HepG2 (cell line): Measurements from ENCODE around the gene LRRC4. TPM values are rescaled to one million over a fixed set of nuclear protein-coding genes. Genes with fewer than 3 reads are reported as not detected.

Source experiments
- ATAC-seq: fragments of 200-7000 bp; cut with Tn5 transposase; 3 replicates; pipeline ENCODE4 v1.9.1; 2020; ENCODE audit warnings: mild to moderate bottlenecking, moderate library complexity
- BruUV-seq: library from RNA; stranded (reverse); fragments of 400-500 nt; replicated peaks from 2 replicates; lab custom pipeline; 2021; lab: Mats Ljungman, UMichigan
- CTCF ChIA-PET: fragments of 300-600 bp; formaldehyde crosslinking; extraction: SDS; loops from one replicate; lab custom pipeline; 2021; ENCODE audit warnings: low total read pairs, inconsistent platforms, low intra/inter-chr PET ratio; lab: Yijun Ruan, JAX
- POLR2A ChIA-PET: fragments of 350-600 bp; sonication (Branson Sonifier 250); formaldehyde crosslinking; loops from one replicate; lab custom pipeline; 2020; ENCODE audit warnings: antibody characterized with exemption, inconsistent platforms; lab: Yijun Ruan, JAX
- DNase-seq: peaks from one replicate; pipeline ENCODE4 v3.0.0-alpha.2; 2015; ENCODE audit warnings: low spot score
- FAIRE-seq: peaks from 3 replicates; lab custom pipeline; 2011; peaks lifted over from hg19 to GRCh38; lab: Jason Lieb, UNC
- H2AFZ ChIP-seq: one replicate; pipeline ENCODE4 v1.6.1; 2011; ENCODE audit warnings: low read length, inconsistent platforms
- H3K27ac ChIP-seq: fragments of 300-600 bp; 3 replicates; pipeline ENCODE4 v1.8.0; 2011; ENCODE audit warnings: mixed run types, mild to moderate bottlenecking, mixed read lengths, low read length, inconsistent platforms; ENCODE audit not compliant: insufficient read depth; ENCODE audit errors: extremely low read length
- H3K27me3 ChIP-seq, 2 experiments: fragments of 200-600 bp in 1 of 2; 2 replicates in 1 of 2; 3 replicates in 1 of 2; pipeline versions ENCODE4 v1.6.0 to v1.8.0; 2011; ENCODE audit warnings: low read length in 2 of 2, mild to moderate bottlenecking in 2 of 2, moderate library complexity in 2 of 2, inconsistent platforms in 1 of 2; ENCODE audit not compliant: insufficient read depth in 2 of 2, control insufficient read depth in 1 of 2
- H3K36me3 ChIP-seq, 2 experiments: fragments of 200-600 bp in 1 of 2; replicated peaks in 1 of 2; 2 replicates in 1 of 2; 3 replicates in 1 of 2; pipeline versions ENCODE4 v1.5.1 to v1.8.0; 2011; ENCODE audit warnings: low read length in 2 of 2, inconsistent platforms in 1 of 2; ENCODE audit not compliant: insufficient read depth in 2 of 2, control insufficient read depth in 1 of 2
- H3K4me1 ChIP-seq: 2 replicates; pipeline ENCODE4 v1.5.1; 2012; ENCODE audit warnings: low read length, inconsistent platforms; ENCODE audit not compliant: insufficient read depth
- H3K4me2 ChIP-seq: 2 replicates; pipeline ENCODE4 v1.6.0; 2011; ENCODE audit warnings: low read depth, low read length, inconsistent platforms
- H3K4me3 ChIP-seq, 3 experiments: fragments of 200-600 bp in 1 of 3; sonication (generic), shearing (Covaris generic) in 1 of 3; replicated peaks in 1 of 3; 2 replicates each; pipeline ENCODE4 v1.5.1; 2011 to 2016; ENCODE audit warnings: low read length in 3 of 3, inconsistent platforms in 2 of 3, low read depth in 2 of 3, mild to moderate bottlenecking in 2 of 3, control low read depth in 1 of 3, mixed read lengths in 1 of 3; ENCODE audit not compliant: insufficient read depth in 1 of 3
- H3K79me2 ChIP-seq: one replicate; pipeline ENCODE4 v1.6.1; 2011; ENCODE audit warnings: low read length, inconsistent platforms; ENCODE audit not compliant: insufficient read depth
- H3K9ac ChIP-seq: 2 replicates; pipeline ENCODE4 v1.6.0; 2011; ENCODE audit warnings: mild to moderate bottlenecking, low read depth, low read length, inconsistent platforms; ENCODE audit not compliant: insufficient read depth
- H3K9me3 ChIP-seq: 2 replicates; pipeline ENCODE4 v1.5.1; 2012; ENCODE audit warnings: mild to moderate bottlenecking, low read length
- H4K20me1 ChIP-seq: 2 replicates; pipeline ENCODE4 v1.6.0; 2011; ENCODE audit warnings: inconsistent platforms, mild to moderate bottlenecking, low read length, moderate library complexity; ENCODE audit not compliant: insufficient read depth
- CCDC6 ChIP-seq: sonication (generic); formaldehyde crosslinking; IDR thresholded peaks from 2 replicates; pipeline ENCODE4 v1.8.1; 2022; ENCODE audit warnings: mild to moderate bottlenecking, missing genetic modification reagents, moderate library complexity
- KAT2B ChIP-seq: fragments of 150-350 bp; IDR thresholded peaks from 2 replicates; pipeline ENCODE4 v1.6.1; 2014; ENCODE audit warnings: low read depth, low read length, borderline replicate concordance
- MED1 ChIP-seq: sonication (generic); formaldehyde crosslinking; IDR thresholded peaks from 2 replicates; pipeline ENCODE4 v1.4.0; 2020; ENCODE audit warnings: missing genetic modification reagents
- PBX2 ChIP-seq: IDR thresholded peaks from 2 replicates; pipeline ENCODE4 v1.6.1; 2016; ENCODE audit warnings: control low read depth
- POGK ChIP-seq: sonication (generic); formaldehyde crosslinking; conservative IDR thresholded peaks from 2 replicates; pipeline ENCODE4 v1.8.0; 2022; ENCODE audit warnings: mild to moderate bottlenecking, moderate library complexity, missing genetic modification reagents
- REL ChIP-seq: sonication (generic); formaldehyde crosslinking; conservative IDR thresholded peaks from 2 replicates; pipeline ENCODE4 v1.8.0; 2022; ENCODE audit warnings: mild to moderate bottlenecking, missing genetic modification reagents, moderate library complexity
- SP4 ChIP-seq: sonication (generic); formaldehyde crosslinking; IDR thresholded peaks from 2 replicates; pipeline ENCODE4 v1.8.1; 2023; ENCODE audit warnings: mild to moderate bottlenecking, missing genetic modification reagents
- ZNF350 ChIP-seq: sonication (generic); formaldehyde crosslinking; IDR thresholded peaks from 2 replicates; pipeline ENCODE4 v1.4.0; 2020; ENCODE audit warnings: mild to moderate bottlenecking, low read depth, missing genetic modification reagents, borderline replicate concordance
- WGBS: methylation state at CpG from one replicate; pipeline ENCODE4 v1.1.6; 2017; ENCODE audit warnings: low lambda C conversion rate; 5-methylcytosine and 5-hydroxymethylcytosine counted together
- in situ Hi-C: cut with HindIII; loops from 2 replicates; pipeline ENCODE4 v1.10.0; 2017; ENCODE audit warnings: low pct_unique_long_range_greater_than_20kb; ENCODE audit not compliant: extremely low pct_ligation_motif_present
- intact Hi-C: fragments of 100-400 bp; cut with micrococcal nuclease; formaldehyde crosslinking; loops from one replicate; pipeline ENCODE4 v1.10.0; 2022; ENCODE audit not compliant: unreplicated experiment
- polyA plus RNA-seq, 8 experiments: library from polyadenylated mRNA; depleted of rRNA in 3 of 8; stranded (reverse) in 7 of 8; unstranded in 1 of 8; fragments of >200 nt; fragmentation: Illumina TruSeq in 4 of 8; extraction: Trizol in 4 of 8; gene quantifications; 2 replicates each; pipeline versions ENCODE4 v1.2.1 to v1.2.3, GENCODE V29; 2011 to 2016; ENCODE audit warnings: low read depth in 4 of 8, missing spikeins in 1 of 8, mixed read lengths in 1 of 8; ENCODE audit not compliant: insufficient read depth in 1 of 8
- total RNA-seq, 5 experiments: library from RNA; depleted of rRNA; stranded (reverse); fragments of >200 nt; fragmentation: Illumina TruSeq; extraction: Trizol; gene quantifications; 2 replicates each; pipeline ENCODE4 v1.2.3, GENCODE V29; 2016; ENCODE audit warnings: low read depth in 1 of 5

LRRC4 gene
- total and polyA plus RNA-seq, 2 of the 13 experiments (the other 11 are each of a cell fraction or from before 2014, with no cell fraction given) = not detected

GRCh38 chr7:128057909-128058308 lies 26.7 kb upstream of the LRRC4 start:
- Histone ChIP-seq H3K9ac (no peak overlapping the region), H3K27me3 (no peaks in the 10 kb centered on the region), H3K9me3 (no peaks in the 10 kb centered on the region), H3K79me2 (no peaks in the 10 kb centered on the region), H3K4me3 (no peak overlapping the region), H3K4me1 (no peaks in the 10 kb centered on the region), H3K36me3 (peaks cover 14 to 52% of the 10 kb centered on the region in 2 experiments), H2AFZ (no peak overlapping the region), H4K20me1 (no peaks in the 10 kb centered on the region; the same call in 1 of the 2 replicates), H3K27ac (no peak overlapping the region), H3K4me2 (no peak overlapping the region)
- FAIRE-seq = no peak
- 100% methylated on average over 1 of the region's 1 CpG for WGBS
- ATAC-seq = no peak
- TF ChIP-seq KAT2B (no peak), REL (CRISPR knock-in tag) (no peak), PBX2 (CRISPR knock-in tag) (no peak)
- POLR2A ChIA-PET = no interaction called here
- no peak for DNase-seq
- no TSS peak for BruUV-seq
- intact Hi-C loops (no loop called here), in situ Hi-C loops (no loop called here)
- CTCF ChIA-PET = no interaction called here

GRCh38 chr7:128056901-128057300 lies 25.7 kb upstream of the LRRC4 start:
- TF ChIP-seq ZNF350 (CRISPR knock-in tag) = no peak
- TF ChIP-seq KAT2B = no peak
- TF ChIP-seq CCDC6 = no peak
- TF ChIP-seq SP4 (CRISPR knock-in tag) = no peak
- TF ChIP-seq POGK (CRISPR knock-in tag) = no peak
- TF ChIP-seq MED1 (CRISPR knock-in tag) = no peak
- Histone ChIP-seq H3K4me3 (no peak overlapping the region), H3K9ac (no peak overlapping the region), H4K20me1 (no peaks in the 10 kb centered on the region; the same call in 1 of the 2 replicates), H3K36me3 (peaks cover 14 to 53% of the 10 kb centered on the region in 2 experiments), H3K27me3 (no peaks in the 10 kb centered on the region), H3K9me3 (no peaks in the 10 kb centered on the region), H3K27ac (no peak overlapping the region), H2AFZ (no peak overlapping the region), H3K79me2 (no peaks in the 10 kb centered on the region), H3K4me2 (no peak overlapping the region), H3K4me1 (no peaks in the 10 kb centered on the region)
- 96% methylated on average over 8 of the region's 8 CpGs for WGBS
- ChIA-PET POLR2A (no interaction called here), CTCF (no interaction called here)
- DNase-seq = no peak
- no peak for ATAC-seq
- no peak for FAIRE-seq
- intact Hi-C loops (no loop called here), in situ Hi-C loops (no loop called here)
- BruUV-seq = no TSS peak
